Astrocyte of the spinal cord (primary cell): ENCODE results near the gene HOXD3.

Experiments used
- DNase-seq: peaks from one replicate; pipeline ENCODE4 v3.0.0; 2011; ENCODE audit warnings: low read depth, low spot score
- H3K4me3 ChIP-seq: 2 replicates; pipeline ENCODE4 v1.5.1; 2011; ENCODE audit warnings: low read depth, mild to moderate bottlenecking, low read length, moderate library complexity
- in situ Hi-C: cut with HindIII; loops from 2 replicates; pipeline ENCODE4 v1.10.0; 2017; ENCODE audit warnings: low sequenced_read_pairs
- TF ChIP-seq, protein P1 (sequence below): IDR thresholded peaks from 2 replicates; pipeline ENCODE4 v1.5.1; 2012; ENCODE audit warnings: low read depth, mild to moderate bottlenecking, low read length, inconsistent platforms

HOXD3 gene

DNA sequence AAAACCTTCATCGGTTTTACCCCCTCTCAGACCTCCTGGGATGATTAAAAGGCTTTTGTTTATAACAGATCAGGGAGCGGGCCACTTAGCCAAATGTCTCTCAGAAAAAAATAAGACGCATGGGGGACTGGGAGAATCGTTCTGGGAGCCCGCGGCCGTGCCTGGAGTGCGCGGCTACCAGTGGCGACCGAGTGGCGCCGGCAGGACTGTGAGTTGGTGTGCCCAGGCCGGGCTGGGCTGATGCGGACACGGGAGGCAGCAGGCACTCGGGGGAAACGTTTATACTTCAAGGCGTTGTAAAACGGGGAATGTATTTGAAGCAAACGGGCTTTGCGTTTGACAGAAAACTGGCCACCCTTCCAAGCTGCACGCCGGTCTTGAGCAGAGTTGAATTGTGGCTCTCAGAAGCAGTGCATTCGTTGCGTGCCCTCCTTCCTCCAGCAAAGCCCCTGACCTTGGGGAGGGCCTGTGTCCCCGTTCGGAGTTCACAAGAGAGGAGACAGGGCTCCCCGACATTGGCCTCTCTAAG is 45.2 kb upstream of the HOXD3 start:
- DNase-seq, result no peak
- no peak overlapping the region for H3K4me3 ChIP-seq
- TF ChIP-seq, protein P1, sequence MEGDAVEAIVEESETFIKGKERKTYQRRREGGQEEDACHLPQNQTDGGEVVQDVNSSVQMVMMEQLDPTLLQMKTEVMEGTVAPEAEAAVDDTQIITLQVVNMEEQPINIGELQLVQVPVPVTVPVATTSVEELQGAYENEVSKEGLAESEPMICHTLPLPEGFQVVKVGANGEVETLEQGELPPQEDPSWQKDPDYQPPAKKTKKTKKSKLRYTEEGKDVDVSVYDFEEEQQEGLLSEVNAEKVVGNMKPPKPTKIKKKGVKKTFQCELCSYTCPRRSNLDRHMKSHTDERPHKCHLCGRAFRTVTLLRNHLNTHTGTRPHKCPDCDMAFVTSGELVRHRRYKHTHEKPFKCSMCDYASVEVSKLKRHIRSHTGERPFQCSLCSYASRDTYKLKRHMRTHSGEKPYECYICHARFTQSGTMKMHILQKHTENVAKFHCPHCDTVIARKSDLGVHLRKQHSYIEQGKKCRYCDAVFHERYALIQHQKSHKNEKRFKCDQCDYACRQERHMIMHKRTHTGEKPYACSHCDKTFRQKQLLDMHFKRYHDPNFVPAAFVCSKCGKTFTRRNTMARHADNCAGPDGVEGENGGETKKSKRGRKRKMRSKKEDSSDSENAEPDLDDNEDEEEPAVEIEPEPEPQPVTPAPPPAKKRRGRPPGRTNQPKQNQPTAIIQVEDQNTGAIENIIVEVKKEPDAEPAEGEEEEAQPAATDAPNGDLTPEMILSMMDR, result no peak
- in situ Hi-C loops, result no loop called here

DNA sequence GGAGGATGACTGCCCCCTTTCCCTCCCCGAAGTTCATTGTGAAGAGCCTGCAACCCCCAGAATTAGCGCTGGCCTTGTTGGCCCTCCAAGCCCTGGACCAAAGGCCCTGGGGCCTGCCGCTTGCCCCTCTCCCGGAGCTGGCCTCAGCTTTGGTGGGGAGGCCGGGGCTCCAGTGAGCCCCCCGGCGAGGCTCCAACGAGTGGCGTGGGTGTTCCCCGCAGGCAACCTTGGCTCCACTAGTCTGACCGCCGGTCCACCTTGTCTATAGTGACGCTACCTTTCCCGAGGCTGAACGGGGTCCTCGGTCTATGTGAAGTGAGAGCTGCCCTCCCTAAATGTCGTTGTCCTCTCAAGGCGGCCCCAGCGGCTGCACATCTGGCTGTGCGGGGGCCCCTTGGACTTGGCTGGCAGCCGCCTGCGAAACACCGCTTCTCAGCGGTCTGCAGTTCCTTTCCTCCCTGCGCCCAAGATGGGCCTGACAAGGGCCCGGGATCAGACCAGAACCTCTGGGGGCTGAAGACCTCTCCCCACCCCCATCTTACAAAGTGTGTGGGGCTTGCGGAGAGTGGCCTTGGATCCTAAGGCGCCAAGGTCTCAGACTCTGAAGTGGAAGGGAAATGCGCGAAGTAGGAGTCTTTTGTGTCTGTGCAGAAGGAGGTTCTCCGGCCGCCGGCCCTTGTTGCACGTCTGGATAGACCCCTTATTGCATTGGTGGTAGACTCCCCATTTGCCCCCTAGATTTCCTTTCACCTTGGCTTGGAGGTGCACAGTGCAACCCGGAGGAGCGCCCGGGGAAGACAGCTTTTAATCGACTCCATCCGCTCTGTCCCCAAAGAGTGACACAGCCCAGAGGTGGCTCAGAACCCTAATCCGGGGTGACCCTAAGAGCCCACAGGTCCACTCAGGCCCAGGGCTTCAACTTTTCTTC is 44.5 kb upstream of the HOXD3 start:
- H3K4me3 ChIP-seq, result no peak overlapping the region
- DNase-seq, result no peak
- in situ Hi-C loops, result no loop called here
- TF ChIP-seq, protein P1, result no peak

DNA sequence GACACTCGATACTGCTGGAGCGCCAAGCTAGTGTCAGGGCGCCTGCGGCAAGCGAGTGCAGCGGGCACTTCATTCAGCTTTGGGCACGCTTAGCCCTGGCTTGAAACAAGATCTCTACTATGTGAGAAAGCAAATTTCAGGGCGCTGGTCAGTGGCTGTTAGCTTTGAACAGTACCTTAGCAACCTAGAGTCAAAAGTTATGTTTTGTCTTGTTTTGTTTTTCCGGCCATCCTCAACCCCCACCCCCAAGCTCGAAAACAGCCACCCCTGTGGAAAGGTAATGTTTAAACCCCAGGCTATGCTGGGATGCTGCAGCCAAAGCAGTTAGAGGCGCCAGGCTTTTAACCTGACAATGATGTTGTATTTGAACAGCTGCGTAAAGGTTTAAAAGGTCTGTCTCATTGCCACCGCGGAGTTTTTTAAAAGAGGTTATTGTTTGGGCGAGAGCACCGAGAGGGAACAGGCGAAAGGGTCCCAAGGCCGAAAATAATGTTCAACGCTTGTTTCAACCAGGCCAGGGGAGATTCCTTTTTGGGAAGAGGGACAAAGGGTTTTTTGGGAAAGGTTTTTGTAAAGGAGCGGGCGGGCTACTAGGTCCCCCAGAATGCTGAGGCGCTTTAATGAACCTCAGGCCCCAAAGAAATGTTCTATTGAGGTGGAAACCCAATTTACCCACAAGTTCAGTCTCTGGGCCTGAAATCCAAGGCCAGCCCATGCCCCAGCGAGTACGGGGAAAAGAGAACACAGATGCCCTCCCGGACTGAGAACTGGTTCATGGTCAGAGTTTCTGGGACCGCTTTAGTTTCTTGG is 42.8 kb upstream of the HOXD3 start:
- in situ Hi-C loops, result no loop called here
- DNase-seq, result no peak
- TF ChIP-seq, protein P1, result no peak
- H3K4me3 ChIP-seq, result no peak overlapping the region

DNA sequence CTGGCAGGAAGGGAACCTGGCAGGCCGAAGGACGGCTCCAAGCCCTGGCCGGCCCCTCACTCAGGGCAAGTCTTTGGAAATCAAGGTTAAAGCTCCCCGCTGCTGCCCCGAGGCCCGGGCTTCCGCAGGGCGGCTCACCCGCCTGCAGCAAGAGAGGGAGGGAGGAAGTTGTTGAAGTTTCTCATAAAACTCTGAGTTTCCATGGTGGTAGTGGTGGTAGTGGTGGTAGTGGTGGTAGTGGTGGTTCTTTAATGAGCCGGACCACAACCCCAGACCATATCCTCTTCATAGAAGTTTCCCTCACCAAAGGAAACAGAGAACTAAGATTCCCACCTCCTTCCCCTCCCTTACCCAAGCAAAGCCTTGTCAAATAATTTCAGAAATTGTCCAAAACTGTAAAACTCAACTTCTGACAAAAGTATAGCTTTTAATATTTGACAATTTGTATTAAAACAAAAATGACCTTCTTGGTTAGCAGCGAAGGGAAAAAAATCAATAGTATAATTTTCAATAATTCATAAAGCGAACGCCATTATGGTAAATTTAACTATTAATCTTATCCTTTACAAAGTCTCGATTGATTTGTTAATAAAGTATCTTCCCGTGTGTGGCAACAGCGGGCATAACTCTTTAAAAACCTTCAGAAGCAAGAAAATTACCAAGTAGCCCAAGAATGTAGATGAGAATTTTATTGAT is 42.0 kb upstream of the HOXD3 start:
- in situ Hi-C loops, result no loop called here
- no peak for DNase-seq
- TF ChIP-seq, protein P1, result no peak
- no peak overlapping the region for H3K4me3 ChIP-seq

DNA sequence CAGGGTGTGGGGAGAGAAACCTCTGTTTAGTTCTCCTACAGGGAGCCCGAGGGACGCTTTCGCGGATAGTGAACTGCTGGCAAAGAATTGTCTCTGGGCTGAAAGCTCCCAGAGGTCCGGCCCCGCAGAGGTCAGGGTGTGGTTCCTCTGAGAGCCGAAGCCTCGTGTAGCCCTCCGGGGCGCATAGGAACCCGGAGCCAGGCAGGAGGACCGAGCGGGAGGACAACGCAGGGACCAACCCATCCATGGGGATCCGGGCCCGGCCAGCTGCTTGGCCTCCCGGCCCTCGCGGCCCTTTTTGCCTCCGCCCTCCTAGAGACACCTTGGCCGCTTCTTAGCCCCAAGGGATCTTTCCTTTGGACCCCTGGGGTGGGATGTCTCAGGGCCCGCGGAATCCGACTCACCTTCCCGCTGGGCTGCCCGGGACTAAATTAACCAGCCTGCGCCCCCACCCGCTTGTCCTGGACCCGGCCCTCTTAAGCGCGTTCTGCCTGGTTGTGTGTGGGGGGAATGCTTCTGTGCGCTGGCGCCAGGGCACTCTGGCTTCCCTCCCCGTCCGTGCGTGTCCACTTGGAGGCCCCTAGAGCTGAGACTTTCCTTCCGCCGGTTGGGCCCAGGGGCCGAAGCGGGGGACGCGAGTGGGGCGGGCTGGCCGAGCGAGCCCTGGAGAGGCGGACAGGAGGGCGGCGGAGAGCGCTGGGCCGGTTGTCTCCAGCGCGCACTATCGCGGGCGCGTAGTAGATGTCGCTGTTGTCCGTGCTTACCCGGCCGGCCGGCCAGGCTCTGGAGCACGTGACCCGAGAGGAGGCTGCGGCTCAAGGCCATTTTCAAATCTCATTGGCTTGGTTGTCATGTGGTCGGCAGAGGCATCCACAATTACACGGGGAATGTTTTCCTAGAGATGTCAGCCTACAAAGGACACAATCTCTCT is 41.0 kb upstream of the HOXD3 start, which contains the start of gene HOXD10:
TSS of gene HOXD10 (plus strand) at position 896 of the 931 bp plus-strand sequence. CDS start 56 bp downstream, outside the sequence.
- in situ Hi-C loops, result no loop called here
- TF ChIP-seq, protein P1, result peak; percentile 29
- H3K4me3 ChIP-seq, result no peak within 1 kb of the TSS
- no peak for DNase-seq
